T-helper 2 cell (primary cell): ENCODE measurements around the gene HELZ.

ENCODE experiments used
- DNase-seq, 5 experiments: peaks; one replicate each; pipeline versions ENCODE4 v3.0.0 to v3.0.0-alpha.2; 2012 to 2022

HELZ gene

DNA sequence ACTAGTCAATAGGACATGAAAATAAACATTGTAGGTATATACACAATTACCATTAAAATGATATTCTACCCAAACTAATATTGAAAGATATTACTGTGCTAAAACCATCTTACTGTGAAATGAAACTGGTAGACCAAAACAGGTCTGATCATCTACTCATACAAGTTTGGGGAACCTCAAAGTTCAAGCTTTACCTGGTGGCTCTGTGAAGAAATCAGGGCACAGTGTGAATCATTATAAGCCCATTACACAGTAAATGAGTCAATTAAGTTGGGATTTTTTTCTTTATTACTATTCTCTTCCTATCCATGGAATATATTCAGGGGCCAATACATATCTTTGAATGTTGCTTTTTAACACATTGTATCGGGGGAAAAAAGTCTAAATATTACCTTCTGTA, 57.1 kb downstream of the HELZ start:
- DNase-seq, result no peak

DNA sequence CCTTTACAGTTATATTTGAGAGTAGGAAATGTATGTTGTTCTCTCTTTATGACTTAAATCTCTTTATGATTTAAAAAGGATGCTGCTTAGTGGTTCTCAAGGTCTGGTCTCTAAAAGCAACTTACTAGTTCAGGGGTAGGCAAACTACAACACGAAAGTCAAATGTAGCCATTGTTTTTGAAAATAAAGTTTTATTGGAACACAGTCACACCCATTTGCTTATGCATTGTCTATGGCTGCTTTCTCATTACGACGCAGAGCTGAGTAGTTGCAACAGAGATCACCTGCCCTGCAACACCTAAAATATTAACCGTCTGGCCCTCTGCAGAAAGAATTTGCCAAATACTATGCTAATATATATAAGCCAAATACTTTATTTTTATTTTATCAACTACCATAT, 58.2 kb downstream of the HELZ start:
- DNase-seq, result no peak

DNA sequence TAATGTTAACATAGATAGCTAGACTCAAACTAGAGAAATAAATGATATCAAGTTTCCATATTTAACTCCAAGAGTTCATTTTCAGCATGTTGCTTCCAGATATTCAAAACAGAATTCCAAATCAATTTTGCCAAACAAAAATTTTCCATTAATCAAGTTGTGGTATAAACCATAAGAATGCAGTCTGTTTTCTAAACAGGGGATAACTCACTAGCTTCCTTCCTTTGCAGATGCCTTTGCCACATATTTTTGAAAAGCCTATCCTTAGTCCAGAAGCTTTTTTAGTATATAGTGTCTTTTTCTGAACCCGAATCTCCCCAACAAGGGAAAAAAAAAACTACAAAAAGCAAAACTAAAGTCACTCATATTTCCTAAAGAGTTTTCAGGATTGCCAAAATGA, 61.5 kb downstream of the HELZ start:
- DNase-seq, result no peak

DNA sequence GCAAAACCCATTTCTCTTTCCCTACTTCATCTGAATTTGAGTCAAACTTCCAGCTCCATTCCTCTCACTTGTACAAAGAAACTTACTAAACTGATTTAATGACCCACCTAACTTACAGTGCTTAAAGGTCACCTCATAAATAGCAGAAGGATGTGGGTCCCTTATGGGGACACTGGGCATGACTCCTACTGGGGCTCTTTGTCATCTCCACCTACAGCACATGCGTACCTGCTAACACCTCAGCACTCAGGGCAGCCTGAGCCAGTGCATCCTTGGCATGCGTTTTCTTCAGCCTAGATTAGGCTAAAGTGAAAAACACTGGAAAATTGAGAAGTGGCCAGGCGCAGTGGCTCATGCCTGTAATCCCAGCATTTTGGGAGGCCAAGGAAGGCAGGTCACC, 63.2 kb downstream of the HELZ start:
- no peak for DNase-seq

DNA sequence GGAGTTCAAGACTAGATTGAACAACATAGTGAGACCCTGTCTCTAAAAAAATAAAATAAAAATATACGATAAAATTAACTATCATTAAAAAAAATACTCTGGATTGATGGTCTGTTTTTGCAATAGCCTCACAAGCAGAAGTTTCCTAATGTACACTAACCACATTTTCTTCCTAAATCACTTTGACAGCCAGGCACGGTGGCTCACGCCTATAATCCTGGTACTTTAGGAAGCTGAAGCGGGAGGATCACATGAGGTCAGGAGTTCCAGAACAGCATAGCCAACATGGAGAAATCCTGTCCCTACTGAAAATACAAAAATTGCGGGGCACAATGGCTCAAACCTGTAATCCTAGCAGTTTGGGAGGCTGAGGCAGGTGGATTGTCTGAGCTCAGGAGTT, 64.7 kb downstream of the HELZ start:
- DNase-seq, result no peak

DNA sequence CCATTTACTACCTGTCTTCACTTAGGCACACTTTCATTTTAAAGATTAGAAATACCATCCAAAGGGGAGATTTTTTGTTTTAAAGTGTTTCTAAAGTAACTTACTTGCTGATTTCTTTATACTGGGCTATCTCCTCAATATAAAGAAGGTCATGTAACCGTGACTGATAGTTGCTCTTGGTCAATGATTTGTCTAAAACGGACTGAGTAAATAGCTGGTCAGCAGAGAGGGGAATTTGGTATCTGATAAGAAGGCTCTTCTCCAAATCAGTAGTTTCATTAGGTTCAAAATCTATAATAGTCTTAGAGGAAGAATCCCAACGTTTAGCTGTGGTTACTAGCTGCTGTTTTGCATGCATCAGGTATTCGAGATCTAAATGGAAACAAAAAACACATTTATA, 66.4 kb downstream of the HELZ start:
- no peak for DNase-seq

DNA sequence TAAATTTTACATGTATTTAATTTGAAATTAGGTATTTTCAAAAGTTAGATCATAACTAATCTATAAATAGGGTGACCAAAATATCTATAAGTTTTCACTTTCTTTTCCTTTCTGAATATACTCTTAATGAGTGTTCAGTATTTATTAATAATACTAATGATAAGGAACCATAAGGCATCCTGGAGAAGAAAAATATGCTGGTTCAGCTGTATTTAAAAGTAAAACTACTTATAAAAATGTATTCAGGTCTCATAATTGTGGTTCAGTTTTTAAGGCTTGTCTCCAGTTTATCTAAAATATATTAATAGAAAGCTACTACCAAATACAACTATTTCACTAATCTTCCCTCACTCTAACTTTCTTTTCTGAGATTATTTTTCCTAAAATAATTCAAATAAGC, 67.3 kb downstream of the HELZ start:
- DNase-seq, result no peak

DNA sequence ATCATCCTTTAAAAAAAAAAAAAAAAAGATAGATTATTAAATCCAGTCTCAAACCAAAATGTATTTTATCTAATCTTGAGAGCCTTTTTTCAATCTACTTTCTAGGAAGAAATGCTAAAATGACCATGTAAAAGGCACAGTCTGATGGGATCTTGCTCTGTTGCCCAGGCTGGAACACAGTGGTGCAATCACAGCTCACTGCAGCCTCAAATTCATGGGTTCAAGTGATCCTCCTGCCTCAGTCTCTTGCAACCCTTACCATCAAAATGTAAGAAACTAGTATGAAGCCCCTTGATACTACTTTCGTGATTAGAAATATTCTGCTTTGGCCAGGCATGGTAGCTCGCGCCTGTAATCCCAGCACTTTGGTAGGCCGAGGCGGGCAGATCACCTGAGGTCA, 70.8 kb downstream of the HELZ start:
- DNase-seq, result no peak

DNA sequence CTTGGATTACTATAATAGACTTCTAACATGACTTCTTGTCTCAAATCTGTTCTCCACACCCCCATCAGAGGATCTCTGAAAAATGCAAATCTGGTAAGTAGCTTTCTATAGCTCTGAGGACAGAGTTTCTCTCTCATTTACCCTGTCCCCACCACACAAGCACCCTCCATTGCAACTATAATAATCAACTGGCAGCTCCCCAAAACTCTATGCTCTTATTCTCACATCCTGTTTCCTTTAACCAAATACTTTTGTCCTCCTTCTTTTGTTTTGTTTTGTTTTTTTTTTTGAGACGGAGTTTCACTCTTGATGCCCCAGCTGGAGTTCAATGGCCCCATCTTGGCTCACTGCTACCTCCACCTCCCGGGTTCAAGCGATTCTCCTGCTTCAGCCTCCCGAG, 73.4 kb downstream of the HELZ start:
- DNase-seq, result no peak

DNA sequence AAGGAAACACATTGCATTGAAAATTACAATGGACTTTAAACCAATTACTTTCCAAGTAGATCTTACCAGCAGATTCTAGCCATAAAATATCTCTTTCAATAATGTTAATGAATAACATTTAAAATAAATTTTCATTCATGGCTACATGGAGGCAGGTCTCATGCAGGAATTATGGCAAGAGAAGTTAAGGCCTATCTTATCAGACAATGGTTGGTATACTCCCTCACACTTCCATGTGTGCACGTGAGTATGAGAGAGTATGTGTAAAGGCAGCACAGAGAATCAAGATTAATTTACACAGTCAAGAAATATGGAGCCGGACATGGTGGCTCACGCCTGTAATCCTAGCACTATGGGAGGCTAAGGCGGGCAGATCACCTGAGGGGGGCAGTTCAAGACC, 76.5 kb downstream of the HELZ start:
- no peak for DNase-seq

DNA sequence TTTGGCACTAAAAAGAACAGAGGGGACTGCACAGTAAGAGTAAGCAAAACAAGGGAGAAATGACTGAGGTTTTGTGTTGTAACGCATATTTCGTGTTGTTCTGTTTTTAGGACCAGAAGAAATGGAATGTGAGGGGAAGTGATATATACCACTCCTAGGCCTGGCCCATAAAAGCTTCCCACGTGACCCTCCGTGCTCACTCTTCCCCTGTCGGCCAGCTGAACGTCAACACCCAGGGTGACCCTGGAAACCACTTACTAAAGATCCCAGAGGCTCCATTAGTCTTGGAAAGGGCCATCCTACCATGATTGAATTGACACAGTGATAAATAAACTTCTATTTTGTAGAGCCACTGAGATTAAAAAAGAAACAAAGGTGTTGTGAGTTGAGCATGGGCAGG, 79.8 kb downstream of the HELZ start:
- DNase-seq, result no peak

DNA sequence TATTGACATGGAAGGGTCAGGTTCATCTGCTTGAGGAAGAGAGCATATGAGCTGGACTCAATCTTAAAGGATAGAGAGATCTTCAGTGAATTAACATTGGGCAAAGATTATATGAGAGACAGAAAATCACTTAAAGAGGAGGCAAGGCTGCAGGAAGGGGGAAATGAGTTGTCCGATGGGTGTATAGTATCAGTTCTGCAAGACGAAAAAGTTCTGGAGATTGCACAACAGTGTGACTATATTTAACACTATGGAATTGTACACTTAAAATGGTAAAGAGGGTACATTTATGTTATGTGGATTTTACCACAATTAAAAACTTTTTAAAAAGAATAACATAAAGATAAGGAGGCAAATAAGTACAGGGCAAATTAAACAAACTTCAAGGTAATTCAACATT, 80.7 kb downstream of the HELZ start:
- DNase-seq, result no peak

DNA sequence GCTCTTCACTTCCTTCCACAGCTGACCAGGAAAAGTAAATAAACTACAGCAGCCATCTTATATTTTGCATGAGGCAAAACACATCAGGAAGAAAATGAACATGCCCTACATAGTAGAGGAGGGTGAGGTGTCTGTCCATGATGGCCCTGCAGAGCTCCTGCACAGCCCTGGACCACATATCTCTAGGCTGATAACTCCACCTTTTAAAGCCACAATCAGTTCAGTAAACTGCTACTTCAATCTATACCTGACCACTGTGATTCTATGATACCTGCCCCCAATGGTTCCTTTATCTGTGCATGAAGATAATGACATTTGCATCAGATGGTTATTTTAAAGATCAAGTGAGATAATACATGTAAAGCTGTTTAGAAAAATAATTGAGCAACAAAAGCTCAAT, 82.2 kb downstream of the HELZ start:
- no peak for DNase-seq

DNA sequence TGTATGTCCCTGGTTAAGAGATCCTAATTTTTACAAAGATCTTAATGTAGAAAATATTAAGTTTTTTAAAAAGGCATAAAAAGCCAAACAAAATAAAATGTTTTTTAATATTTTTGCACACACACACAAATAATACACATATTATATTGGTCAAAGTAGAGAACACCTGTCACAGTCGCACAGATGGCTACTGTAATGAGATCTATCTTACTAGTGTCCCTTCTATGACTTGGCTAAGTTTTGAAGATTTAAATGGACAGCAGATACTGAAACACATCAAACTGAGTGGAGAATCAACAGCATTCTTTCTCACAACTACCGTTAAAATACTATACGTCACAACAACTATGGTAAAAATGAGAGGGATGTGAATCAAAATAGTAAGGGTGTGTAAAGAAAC, 83.4 kb downstream of the HELZ start:
- no peak for DNase-seq

DNA sequence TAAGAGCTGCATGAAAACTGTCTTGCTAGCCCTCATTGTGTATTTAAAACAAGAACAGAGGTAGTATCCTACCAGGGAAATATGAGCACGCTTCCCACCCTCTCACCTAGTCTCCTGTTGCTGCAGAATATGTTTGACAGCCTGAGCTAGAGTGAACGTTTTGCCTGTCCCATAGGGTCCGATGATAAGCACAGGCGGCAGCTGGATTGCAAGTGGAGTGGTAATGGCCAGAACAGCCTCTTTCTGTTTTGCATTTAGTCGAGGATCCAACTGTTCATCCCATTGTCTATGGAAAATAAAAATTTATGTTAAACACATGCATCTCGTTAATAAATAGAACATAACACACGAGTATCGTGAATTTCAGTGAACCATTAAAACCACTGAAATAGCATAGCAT, 84.2 kb downstream of the HELZ start:
- DNase-seq, result no peak

DNA sequence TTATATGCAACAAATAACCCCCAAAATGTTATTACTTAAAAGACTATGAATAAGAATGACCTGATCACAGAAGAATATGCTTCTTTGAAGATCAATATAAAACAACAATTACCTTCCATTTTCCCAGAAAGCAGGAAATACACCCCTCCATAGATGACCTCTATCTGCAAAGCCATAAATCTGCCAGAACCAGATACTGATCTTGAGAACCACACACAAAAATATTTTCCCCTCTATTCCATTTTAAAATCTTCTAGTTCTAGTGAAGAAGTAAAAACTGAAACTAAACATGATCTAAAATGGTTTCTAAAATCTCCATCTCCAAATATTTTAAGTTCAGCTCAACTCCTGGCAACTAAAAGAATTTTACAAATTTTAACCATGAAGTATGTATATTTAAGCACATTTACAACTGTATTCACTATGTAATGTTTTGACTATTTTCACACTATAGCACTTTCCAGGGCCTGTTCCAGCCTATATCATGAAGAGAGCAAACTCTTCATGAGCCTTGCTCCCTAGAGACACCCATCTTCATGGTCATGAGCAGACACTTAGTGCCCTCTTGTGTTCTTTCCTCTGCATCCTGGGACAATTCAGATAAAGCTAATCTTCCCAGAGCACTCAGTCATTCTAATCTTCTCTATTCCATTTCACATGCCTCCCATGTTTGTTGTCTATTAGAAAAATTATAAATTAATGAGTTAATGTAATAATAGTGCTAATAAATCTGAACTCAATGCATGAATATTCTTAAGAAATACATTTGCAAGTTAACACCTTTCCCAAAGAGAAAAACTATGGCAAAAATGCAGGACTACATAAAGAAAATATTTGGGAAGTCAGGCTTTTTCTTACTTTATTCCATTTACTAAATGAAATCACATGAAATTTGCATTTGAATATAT, 87.0 kb downstream of the HELZ start:
- DNase-seq, result peak in 1 of 5 experiments; percentile 11

DNA sequence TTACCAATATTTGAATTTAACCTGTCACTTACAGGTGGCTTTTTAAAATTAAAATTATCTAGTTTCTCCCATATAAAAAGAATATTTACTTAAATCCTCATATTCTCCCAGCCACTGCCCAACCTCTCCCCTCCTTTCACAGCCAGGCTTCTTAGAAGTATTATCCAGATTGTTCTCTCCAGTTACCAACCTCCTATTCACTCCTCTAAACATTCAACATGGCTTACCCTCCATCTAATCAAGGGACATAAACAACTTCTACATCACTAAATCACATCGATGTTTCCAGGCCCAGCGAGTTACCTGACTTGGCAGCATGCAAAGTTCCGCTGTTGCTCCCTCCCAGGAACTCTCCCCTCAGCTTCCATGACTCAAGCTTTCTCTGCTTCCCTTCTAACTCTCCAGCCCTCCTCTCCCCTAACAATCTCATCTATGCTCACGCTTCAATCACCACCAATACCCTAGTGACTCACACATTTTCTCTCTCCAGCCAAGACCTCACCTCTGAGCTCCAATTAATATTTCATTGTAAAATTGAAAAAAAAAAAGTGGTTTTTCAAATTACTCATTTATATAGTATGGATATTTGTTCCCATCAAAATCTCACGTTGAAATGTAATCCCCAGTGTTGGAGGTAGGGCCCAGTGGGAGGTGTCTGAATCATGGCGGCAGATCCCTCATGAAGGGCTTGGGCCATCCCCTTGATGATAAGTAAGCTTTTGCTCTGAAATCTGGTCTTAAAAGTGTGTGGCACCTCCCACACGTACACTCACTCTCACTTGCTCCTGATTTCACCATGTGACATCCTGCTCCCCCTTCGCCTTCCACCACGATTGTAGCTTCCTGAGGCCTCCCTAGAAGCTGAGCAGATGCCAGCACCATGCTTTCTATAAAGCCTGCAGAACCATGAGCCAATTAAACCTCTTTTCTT, 88.5 kb downstream of the HELZ start:
- DNase-seq, result peak in 1 of 5 experiments; percentile 26

DNA sequence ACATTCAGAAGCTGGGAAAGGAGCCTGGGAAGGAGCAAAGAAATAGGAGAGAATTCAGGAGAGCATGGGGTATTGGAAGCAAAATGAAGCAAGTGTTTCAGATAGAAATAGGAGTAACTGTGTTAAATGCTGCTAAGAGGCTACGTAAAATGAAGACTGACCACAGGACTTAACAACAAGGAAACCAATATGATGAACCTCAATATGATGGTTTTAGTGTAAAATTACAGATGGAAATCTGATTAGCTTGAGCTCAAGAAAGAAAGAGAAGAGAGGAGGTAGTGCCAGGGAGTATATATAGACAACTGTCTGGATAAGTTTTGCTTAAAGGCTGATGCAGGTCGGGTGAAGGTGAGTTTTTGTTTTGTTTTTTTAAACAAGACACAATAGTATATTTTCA, 92.2 kb downstream of the HELZ start:
- DNase-seq, result no peak

DNA sequence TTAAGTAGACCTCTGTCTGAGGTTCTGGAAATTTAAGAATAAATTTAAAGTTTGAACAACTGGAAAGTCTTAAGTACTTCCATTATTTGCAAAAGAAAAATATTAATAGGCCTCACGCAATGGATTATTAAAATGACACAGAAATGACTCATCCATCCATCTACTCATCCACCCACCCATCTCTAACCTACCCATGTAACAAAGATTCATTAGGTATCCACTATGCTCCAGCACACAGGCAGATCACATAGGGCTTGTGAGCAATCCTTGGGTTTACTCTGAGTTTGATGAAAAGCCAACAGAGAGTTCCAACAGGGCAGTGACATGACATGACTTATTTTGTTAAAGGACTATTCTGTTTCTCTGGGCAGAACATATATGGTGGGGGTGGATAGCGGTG, 93.3 kb downstream of the HELZ start:
- no peak for DNase-seq

DNA sequence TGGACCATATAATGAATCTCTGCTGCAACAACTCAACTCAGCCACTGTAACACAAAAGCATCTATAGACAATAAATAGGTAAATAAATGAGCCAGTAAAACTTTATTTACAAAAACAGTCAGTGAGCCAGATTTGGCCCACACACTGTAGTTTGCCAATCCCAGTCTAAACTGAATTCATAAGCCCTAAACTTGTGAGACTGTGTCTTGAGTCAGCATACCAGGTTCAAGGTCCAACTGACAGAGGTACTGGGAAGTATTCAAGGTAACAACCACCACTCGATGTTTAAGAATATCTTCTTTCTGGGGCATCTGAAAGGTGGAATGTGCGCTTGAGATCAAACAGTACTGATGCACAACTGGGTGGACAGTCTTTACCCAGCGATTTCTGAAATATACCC, 94.2 kb downstream of the HELZ start:
- DNase-seq, result no peak

DNA sequence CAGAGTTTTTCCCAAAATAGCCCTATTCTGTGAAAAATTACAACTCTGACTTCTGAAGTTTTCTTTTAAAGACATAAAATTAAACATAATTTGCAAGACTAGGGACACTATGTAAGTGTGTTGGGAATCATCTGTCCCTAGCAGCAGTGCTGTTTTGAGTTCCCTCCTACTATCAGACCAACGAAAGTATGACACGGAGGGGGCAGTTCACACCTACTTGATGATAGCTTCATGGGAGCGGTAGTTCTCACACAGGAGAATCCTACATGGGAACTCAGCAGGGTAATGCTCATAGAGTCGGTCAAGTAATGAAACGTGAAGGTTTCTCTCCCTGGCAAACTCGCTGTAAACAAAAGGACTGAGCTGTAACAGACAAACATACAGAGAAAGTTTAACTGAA, 96.6 kb downstream of the HELZ start:
- DNase-seq, result no peak

DNA sequence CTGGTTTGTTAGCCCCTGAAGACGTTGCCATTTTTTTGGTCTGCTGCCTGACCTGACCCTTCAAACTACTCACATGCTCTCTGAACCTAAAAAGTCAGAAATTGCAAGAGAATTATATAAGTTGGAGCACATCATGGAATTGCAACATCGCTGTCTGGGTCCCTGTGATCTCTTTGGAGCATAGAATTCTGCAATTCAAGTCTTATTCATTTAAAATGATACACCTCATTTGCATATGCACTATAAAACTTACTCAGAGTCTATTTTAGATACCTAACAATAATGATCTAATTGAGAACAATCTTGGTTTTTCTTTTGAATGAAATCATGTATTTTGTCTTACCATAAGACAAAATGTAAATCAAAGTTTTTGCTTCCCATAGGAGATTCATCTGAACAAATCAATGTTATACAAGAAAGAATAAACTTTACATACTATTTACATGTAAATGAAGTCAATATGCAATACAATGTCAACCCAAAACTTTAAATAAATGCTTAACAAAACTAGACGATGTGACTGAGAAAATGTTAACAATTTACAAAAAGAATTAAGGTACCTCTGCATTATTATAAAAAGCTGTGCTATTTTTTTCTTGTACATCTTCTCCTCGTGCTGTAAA, 99.7 kb downstream of the HELZ start:
- no peak for DNase-seq

DNA sequence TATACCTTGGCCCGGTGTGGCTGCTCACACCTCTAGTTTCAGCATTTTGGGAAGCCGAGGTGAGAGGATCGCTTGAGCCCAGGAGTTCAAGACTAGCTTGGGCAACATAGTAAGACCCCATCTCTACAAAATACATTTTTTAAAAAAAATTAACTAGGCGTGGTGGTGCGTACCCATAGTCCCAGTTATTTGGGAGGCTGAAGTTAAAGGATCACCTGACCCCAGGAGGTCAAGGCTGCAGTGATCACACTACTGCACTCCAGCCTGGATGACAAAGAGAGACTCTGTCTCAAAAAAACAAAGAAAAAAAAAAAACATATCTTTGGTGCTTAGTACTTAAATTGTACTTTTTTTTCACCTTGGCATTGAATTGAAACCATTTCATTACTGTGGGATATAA, 101.7 kb downstream of the HELZ start:
- no peak for DNase-seq
